OCI-LY1 (cell line): ENCODE results near the gene CDYL2.

Experiments used
- EZH2 ChIP-seq: fragments of 200-600 bp; sonication (generic), shearing (Covaris generic); IDR thresholded peaks from 2 replicates; pipeline ENCODE4 v1.8.0; 2017; ENCODE audit warnings: borderline replicate concordance, mixed run types, mild to moderate bottlenecking, antibody characterized with exemption, low read length, moderate library complexity, mixed read lengths
- TF ChIP-seq, protein P1 (sequence below): fragments of 200-600 bp; sonication (generic), shearing (Covaris generic); IDR thresholded peaks from 2 replicates; pipeline ENCODE4 v1.5.1; 2017; ENCODE audit warnings: mild to moderate bottlenecking, antibody characterized with exemption, low read length, moderate library complexity, mixed read lengths

DNA sequence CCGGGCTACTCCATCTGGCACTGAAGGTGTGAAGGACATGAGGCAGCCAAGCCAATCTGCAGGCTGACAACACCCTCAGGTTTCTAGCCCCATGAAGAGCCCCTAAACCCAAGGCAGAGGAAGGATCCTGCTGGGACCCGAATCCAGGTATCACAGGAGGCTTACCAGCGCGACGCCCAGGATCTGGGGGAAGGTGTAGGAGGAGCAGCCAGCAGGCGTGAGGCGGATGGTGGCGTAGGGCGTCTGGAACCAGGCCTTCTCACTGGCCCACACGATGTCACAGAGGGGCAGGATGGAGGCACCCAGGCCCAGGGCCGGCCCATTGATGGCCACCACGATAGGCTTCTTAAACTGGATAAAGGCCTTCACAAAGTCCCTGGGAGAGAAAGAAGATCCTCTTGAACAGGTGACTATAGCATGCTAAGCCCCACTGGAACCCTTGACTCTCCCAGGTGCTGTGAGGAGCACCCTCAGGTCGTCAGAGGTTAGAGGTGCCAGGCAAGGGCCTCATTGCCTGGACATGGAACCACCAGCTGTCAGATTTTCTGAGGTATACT is 191.9 kb downstream of the CDYL2 start:
- TF ChIP-seq, protein P1, sequence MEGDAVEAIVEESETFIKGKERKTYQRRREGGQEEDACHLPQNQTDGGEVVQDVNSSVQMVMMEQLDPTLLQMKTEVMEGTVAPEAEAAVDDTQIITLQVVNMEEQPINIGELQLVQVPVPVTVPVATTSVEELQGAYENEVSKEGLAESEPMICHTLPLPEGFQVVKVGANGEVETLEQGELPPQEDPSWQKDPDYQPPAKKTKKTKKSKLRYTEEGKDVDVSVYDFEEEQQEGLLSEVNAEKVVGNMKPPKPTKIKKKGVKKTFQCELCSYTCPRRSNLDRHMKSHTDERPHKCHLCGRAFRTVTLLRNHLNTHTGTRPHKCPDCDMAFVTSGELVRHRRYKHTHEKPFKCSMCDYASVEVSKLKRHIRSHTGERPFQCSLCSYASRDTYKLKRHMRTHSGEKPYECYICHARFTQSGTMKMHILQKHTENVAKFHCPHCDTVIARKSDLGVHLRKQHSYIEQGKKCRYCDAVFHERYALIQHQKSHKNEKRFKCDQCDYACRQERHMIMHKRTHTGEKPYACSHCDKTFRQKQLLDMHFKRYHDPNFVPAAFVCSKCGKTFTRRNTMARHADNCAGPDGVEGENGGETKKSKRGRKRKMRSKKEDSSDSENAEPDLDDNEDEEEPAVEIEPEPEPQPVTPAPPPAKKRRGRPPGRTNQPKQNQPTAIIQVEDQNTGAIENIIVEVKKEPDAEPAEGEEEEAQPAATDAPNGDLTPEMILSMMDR: no peak
- no peak for TF ChIP-seq EZH2
